ENCODE data around the gene USP33. TPM values are rescaled to one million over a fixed set of nuclear protein-coding genes. Genes with fewer than 3 reads are reported as not detected.

The USP33 gene
- 10 to 100 TPM; 35.8 to 36.2 TPM for total RNA-seq

DNA sequence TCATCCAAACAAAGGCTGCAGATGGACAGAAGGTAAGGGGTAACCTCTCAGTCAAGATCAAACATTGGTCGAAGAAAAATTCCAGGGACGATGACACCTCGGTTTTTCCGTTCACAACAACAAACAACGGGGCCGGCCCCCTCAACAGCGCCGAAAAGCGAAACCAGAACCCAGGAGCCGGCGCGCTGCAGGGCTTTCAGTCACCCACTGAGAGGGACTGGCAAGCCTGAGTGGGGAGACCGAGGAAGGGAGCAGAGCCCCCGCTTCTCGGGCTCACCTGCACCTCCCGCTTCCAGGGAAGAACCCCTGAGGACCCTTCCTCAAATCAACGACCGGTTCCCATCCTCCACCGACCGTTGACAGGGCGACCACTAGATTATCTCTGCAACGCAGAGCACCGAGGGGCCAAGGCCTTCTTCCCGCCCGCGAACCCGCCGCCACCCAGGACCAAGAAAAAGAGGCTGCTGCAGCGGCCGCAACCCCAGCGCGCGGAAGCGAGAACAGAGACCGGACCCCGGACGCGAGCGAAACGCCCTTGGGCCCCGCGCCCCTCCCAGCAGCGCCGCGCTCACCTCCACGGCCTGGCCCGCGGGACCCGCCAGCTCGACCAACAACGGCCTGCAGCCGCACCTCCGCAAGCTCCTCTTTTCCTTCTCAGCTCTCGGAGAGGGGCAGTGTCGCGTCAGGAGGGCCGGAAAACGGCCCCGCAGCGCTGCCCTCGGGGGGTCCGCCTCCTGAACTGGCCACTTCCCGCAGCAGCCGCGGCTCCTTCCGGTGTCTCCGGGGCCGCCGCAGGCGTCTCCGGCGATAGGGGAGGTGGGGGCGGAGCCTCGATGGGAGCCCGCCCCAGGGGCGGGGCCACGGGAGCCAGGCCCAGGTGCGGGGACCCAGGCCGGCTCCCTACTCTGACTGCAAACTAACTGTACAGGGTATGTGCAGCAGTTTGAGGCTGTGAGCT lies at the start of gene USP33:
TSS of gene USP33 (minus strand) at position 782 of the 958 bp plus-strand sequence. CDS start 18,155 bp downstream, outside the sequence.
- ATAC-seq (peak; percentile 96), DNase-seq (peak; percentile 93)
- TF ChIP-seq, protein P1, sequence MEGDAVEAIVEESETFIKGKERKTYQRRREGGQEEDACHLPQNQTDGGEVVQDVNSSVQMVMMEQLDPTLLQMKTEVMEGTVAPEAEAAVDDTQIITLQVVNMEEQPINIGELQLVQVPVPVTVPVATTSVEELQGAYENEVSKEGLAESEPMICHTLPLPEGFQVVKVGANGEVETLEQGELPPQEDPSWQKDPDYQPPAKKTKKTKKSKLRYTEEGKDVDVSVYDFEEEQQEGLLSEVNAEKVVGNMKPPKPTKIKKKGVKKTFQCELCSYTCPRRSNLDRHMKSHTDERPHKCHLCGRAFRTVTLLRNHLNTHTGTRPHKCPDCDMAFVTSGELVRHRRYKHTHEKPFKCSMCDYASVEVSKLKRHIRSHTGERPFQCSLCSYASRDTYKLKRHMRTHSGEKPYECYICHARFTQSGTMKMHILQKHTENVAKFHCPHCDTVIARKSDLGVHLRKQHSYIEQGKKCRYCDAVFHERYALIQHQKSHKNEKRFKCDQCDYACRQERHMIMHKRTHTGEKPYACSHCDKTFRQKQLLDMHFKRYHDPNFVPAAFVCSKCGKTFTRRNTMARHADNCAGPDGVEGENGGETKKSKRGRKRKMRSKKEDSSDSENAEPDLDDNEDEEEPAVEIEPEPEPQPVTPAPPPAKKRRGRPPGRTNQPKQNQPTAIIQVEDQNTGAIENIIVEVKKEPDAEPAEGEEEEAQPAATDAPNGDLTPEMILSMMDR (IDR thresholded peaks at IDR 0.05): no peak
- intact Hi-C loops (cut with micrococcal nuclease): no loop called here
- Mint-ChIP-seq H3K27me3 (no peaks in the 10 kb centered on the region), H3K36me3 (ENCODE audit: low read depth) (no peaks in the 10 kb centered on the region), H3K9me3 (no peaks in the 10 kb centered on the region), H3K4me1 (ENCODE audit: low read depth) (peaks cover 43% of the 10 kb centered on the region), H3K4me3 (peak within 1 kb of the TSS; percentile 81), H3K27ac (peak within 1 kb of the TSS; percentile 96)
- CTCF ChIA-PET: no interaction called here
- POLR2A ChIA-PET: interaction anchor here (0.7 to 1.3 kb wide), 3 partner anchors 219 to 851 kb away, joined by 3 to 7 read pairs (median 4); partner anchors contain the start of genes DNAJB4 and FUBP1

DNA sequence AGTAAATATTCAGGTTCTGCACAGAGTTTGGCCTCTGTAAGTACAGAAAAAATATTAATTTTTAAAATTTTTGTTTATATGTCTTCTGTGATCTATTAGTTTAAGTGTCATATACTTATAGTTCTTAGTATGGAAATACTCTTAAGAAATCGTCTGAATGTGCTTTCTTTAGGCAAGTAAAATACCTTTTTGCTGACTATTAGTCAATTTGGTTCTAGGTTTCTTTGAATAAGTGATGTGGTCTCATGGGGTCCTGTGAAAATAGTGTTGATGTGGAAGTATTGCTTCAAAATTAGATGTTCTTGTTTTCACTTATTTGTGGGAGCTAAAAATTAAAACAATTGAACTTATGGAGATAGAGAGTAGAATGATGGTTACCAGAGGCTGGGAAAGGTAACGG lies 43.7 kb upstream of the USP33 start:
- H3K27ac Mint-ChIP-seq: no peak overlapping the region
- H3K4me1 Mint-ChIP-seq (ENCODE audit: low read depth): peaks cover 11% of the 10 kb centered on the region
- H3K27me3 Mint-ChIP-seq: no peaks in the 10 kb centered on the region
- ChIA-PET POLR2A (no interaction called here), CTCF (no interaction called here)
- TF ChIP-seq, protein P1 (IDR thresholded peaks at IDR 0.05): no peak
- H3K4me3 Mint-ChIP-seq: no peak overlapping the region
- H3K36me3 Mint-ChIP-seq (ENCODE audit: low read depth): peaks cover 19% of the 10 kb centered on the region
- intact Hi-C loops (cut with micrococcal nuclease): no loop called here
- DNase-seq: no peak
- no peak for ATAC-seq
- no peaks in the 10 kb centered on the region for H3K9me3 Mint-ChIP-seq

DNA sequence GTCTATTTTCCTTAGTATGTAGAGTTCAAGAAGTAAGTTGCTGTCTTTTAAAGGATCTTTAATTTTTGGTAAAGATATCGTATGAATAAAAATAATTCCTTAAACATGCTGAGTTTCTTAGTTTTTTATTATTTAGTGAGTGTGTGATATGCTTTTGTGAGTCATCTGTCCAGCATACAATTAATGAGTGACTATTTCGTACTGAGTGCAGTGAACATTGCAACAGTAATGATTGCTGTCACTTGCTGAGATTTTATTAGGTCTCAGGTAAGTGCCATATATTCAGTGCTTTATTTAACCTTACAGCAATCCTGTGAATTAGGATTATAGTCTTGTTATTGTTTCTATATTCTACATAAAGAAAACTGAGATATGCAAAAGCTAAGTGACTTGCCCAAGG lies 42.4 kb upstream of the USP33 start:
- ChIA-PET CTCF (no interaction called here), POLR2A (no interaction called here)
- no peak for ATAC-seq
- DNase-seq: no peak
- no peak overlapping the region for H3K4me3 Mint-ChIP-seq
- H3K27me3 Mint-ChIP-seq: no peaks in the 10 kb centered on the region
- no peak overlapping the region for H3K27ac Mint-ChIP-seq
- intact Hi-C loops (cut with micrococcal nuclease): no loop called here
- TF ChIP-seq, protein P1 (IDR thresholded peaks at IDR 0.05): no peak
- no peaks in the 10 kb centered on the region for H3K9me3 Mint-ChIP-seq
- peaks cover 13% of the 10 kb centered on the region for H3K4me1 Mint-ChIP-seq (ENCODE audit: low read depth)
- H3K36me3 Mint-ChIP-seq (ENCODE audit: low read depth): peaks cover 20% of the 10 kb centered on the region

DNA sequence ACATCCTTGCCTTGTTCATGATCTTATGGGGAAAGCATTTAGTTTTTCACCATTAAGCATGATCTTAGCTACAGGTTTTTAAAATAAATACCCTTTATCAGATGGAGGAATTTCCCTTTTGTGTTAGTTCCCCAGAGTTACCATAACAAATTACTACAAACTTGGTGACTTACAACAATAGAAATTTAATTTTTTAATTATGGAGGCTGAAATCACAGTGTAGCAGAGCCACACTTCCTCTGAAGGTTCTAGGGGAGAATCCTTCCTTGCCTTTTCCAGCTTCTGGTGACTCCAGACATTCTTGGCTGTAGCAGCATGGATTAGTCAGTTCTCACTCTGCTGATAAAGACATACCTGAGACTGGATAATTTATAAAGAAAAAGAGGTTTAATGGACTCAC lies 38.3 kb upstream of the USP33 start:
- ATAC-seq (no peak), DNase-seq (no peak)
- no peak overlapping the region for H3K4me3 Mint-ChIP-seq
- H3K4me1 Mint-ChIP-seq (ENCODE audit: low read depth): peaks cover 17% of the 10 kb centered on the region
- H3K9me3 Mint-ChIP-seq: no peaks in the 10 kb centered on the region
- peaks cover 21% of the 10 kb centered on the region for H3K36me3 Mint-ChIP-seq (ENCODE audit: low read depth)
- peak overlapping the region; percentile 16 for H3K27ac Mint-ChIP-seq
- POLR2A ChIA-PET: no interaction called here
- no peaks in the 10 kb centered on the region for H3K27me3 Mint-ChIP-seq
- TF ChIP-seq, protein P1 (IDR thresholded peaks at IDR 0.05): no peak
- CTCF ChIA-PET: interaction anchor here (0.6 to 1.3 kb wide), 3 partner anchors 27 to 115 kb away, joined by 3 to 4 read pairs (median 4); no protein-coding TSS in a partner anchor
- intact Hi-C loops (cut with micrococcal nuclease): no loop called here

Data from activated CD8-positive, alpha-beta T cell treated with anti-CD3 and anti-CD28 coated beads for 36 hours (primary cell).